ENCODE measurements around the gene DDC. TPM values are rescaled to one million over a fixed set of nuclear protein-coding genes. Genes with fewer than 3 reads are reported as not detected.

DDC gene
- total RNA-seq, 4 donors from 2014 or later, result 0.35 TPM; not detected in 3

DNA sequence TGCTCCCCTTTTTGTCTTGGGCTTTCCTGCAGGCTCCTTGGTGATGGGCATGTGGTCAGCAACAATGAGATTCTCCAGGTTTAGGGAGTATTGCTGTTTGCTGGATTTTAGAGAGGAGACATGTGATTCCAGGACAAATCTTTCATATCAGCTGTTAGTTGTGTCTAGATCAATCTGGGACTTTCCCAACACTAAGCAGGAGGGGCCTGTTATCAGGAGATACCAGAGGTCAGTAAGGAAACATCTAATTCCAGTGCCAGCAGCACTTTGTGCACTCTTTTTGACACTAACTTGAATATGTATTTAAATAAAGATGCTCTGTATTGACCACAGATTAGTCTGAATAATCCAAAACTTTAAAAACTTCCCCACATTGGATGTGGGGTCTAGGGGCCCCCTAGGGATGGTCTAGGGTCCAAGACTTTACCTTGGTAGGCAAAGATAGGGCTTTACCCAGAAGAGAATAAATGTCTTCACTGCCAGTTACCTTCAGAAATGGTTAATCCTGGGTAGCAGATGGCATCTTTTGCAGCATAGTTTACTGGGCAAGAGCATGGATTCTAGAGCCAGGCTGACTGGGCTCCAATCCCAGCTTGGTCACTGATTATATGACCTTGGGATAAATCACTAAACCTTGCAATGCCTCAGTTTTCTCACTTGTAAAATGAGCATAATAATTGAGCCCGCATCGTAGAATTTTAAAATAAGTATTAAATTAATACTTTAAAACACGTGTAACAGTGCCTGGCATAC lies 108.7 kb downstream of the DDC start:
- no peaks in the 10 kb centered on the region for H3K9me3 ChIP-seq
- H3K27ac ChIP-seq, result no peak overlapping the region
- H3K4me3 ChIP-seq, result no peak overlapping the region
- no peaks in the 10 kb centered on the region for H3K36me3 ChIP-seq
- H3K27me3 ChIP-seq, result no peaks in the 10 kb centered on the region
- no peak for DNase-seq
- no peaks in the 10 kb centered on the region for H3K4me1 ChIP-seq
- TF ChIP-seq, protein P1, sequence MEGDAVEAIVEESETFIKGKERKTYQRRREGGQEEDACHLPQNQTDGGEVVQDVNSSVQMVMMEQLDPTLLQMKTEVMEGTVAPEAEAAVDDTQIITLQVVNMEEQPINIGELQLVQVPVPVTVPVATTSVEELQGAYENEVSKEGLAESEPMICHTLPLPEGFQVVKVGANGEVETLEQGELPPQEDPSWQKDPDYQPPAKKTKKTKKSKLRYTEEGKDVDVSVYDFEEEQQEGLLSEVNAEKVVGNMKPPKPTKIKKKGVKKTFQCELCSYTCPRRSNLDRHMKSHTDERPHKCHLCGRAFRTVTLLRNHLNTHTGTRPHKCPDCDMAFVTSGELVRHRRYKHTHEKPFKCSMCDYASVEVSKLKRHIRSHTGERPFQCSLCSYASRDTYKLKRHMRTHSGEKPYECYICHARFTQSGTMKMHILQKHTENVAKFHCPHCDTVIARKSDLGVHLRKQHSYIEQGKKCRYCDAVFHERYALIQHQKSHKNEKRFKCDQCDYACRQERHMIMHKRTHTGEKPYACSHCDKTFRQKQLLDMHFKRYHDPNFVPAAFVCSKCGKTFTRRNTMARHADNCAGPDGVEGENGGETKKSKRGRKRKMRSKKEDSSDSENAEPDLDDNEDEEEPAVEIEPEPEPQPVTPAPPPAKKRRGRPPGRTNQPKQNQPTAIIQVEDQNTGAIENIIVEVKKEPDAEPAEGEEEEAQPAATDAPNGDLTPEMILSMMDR (IDR thresholded peaks at IDR 0.05), result no peak
- no peak for TF ChIP-seq POLR2A (IDR thresholded peaks at IDR 0.05)
- intact Hi-C loops (cut with DNase I), result no loop called here
- 74 to 77% methylated on average over 3 of the region's 3 CpGs for WGBS, 2 donors

DNA sequence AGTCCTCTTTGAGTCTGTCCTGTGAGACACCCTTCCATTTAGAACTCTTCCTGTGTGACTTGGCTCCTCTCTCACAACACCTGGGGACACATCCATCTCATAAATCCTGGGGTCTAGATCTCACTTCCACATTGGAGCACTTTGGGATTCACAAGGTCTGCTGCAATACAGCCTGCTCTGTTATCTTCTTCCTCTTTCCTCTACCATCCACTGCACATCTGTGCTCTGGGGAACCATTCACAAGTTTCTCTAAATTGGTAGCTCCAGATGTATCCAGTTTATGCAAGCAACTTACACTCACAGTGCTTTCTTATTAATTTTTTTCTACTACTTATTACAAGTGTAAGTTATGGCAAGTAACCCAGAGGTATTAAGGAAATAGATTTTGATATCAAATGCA lies 109.5 kb downstream of the DDC start:
- no peak for TF ChIP-seq POLR2A (IDR thresholded peaks at IDR 0.05)
- TF ChIP-seq, protein P1 (IDR thresholded peaks at IDR 0.05), result no peak
- H3K9me3 ChIP-seq, result no peaks in the 10 kb centered on the region
- intact Hi-C loops (cut with DNase I), result no loop called here

DNA sequence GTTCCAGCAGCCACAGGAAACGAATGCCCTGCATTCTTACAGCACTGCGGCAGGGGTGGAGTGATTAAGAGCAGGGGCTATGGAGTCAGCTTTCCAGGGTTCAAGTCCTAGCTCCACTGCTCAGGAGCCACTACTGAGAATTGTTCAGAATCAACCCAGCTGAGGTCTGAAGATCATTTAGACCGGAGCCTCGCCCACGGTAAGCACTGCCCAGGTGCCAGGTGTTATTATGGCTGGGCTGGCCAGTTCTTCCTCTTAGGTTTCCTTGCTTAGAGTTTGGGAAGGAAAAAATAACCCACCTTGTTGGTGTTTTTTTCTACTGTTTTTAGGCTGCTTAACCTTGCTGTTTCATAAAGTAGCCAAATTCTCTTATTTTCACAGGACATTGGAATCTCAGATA lies 110.2 kb downstream of the DDC start:
- 53 to 84% methylated on average over 4 to 5 of the region's 5 CpGs for WGBS, 2 donors
- TF ChIP-seq, protein P1 (IDR thresholded peaks at IDR 0.05), result no peak
- TF ChIP-seq POLR2A (IDR thresholded peaks at IDR 0.05), result no peak
- no peak overlapping the region for H3K4me3 ChIP-seq

More for the DNA sequence above, 109.5 kb downstream of the DDC start:
- H3K4me1 ChIP-seq, result peaks cover 3 to 5% (median 3%) of the 10 kb centered on the region in 3 donors
- DNase-seq, result no peak
- no peak overlapping the region for H3K4me3 ChIP-seq
- no peaks in the 10 kb centered on the region for H3K27me3 ChIP-seq
- H3K27ac ChIP-seq, result no peak overlapping the region
- H3K36me3 ChIP-seq, result no peaks in the 10 kb centered on the region

DNA sequence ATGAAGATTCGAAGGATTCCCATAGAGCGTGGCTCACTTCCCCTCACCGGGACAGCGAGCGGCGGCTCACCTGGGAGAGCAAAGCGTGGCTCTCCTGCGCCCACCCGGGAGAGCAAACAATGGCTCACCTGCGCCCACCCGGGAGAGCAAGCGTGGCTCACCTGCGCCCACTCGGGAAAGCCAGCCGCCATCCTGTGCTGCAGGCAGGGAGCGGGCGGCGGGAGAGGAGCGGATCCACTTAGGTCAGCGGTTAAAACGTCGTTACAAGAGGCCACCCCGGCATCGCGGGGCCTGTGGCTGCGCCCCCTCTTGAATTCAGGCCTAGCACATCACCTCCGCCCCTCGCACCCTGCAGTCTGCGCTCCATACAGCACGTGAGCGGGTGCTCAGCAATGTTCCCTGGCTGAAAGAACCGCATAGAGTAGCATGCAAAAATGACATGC lies 114.6 kb downstream of the DDC start:
- 23 to 24% methylated on average over 15 to 21 of the region's 32 CpGs for WGBS, 2 donors
- H3K4me3 ChIP-seq, result peak overlapping the region; percentile 70 to 93 (median 78)
- H3K27me3 ChIP-seq, result no peaks in the 10 kb centered on the region
- intact Hi-C loops (cut with DNase I), result no loop called here
- peaks cover 9 to 39% (median 18%) of the 10 kb centered on the region in 3 donors for H3K4me1 ChIP-seq
- H3K36me3 ChIP-seq, result peaks cover 0 to 14% (median 0%) of the 10 kb centered on the region in 3 donors
- DNase-seq, result no peak
- no peaks in the 10 kb centered on the region for H3K9me3 ChIP-seq
- TF ChIP-seq, protein P1 (IDR thresholded peaks at IDR 0.05), result no peak
- no peak for TF ChIP-seq POLR2A (IDR thresholded peaks at IDR 0.05)
- peak overlapping the region; percentile 87 to 91 (median 90) for H3K27ac ChIP-seq

More for the DNA sequence above, 110.2 kb downstream of the DDC start:
- H3K4me1 ChIP-seq, result peaks cover 4 to 8% (median 5%) of the 10 kb centered on the region in 3 donors
- H3K27me3 ChIP-seq, result no peaks in the 10 kb centered on the region
- no peaks in the 10 kb centered on the region for H3K36me3 ChIP-seq
- H3K27ac ChIP-seq, result no peak overlapping the region
- intact Hi-C loops (cut with DNase I), result no loop called here
- no peaks in the 10 kb centered on the region for H3K9me3 ChIP-seq
- DNase-seq, result no peak

DNA sequence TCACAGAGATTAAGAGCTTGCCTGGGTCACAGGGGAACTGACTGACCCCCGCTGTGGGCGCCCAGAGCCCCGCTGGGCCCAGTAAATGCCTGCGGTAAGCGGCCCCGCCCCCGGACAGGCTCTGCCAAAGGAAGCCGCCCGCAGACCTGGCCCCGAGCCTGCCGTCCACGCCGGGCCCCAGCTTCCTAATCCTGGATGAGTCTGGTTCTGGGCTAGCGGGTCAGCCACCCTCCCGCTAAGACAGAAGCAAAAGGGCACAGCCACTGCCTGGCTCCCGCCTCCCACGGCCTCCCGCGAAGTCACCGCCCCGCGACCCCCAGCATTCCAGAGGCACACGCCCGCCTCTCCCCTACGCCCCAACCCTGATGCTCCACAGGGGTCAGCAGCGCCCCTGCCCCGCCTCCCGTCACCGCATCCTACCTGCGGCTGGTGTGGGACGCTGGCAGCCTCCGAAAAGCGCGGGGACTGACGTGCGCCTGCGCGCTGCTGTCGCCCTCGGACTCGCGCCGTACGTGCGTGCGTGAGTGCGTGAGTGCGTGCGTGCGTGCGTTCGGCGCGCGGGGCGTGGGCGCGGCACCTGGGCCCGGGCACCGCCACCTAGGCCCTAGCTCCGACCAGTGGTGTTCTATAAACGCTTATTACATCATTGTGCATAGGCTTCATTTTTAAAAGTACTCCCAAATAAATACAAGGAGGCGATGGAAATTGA lies 115.2 kb downstream of the DDC start, which contains the start of gene FIGNL1:
Gene FIGNL1, minus strand, starts transcription at position 470 of the 709 bp plus-strand sequence. CDS start 3,063 bp downstream, outside the sequence.
- no peak for DNase-seq
- no peaks in the 10 kb centered on the region for H3K27me3 ChIP-seq
- H3K9me3 ChIP-seq, result no peaks in the 10 kb centered on the region
- peak within 1 kb of the TSS; percentile 87 to 91 (median 90) for H3K27ac ChIP-seq
- H3K4me1 ChIP-seq, result peaks cover 9 to 44% (median 19%) of the 10 kb centered on the region in 3 donors
- intact Hi-C loops (cut with DNase I), result no loop called here
- H3K36me3 ChIP-seq, result peaks cover 0 to 20% (median 0%) of the 10 kb centered on the region in 3 donors
- WGBS, 2 donors, result 0% methylated on average over 10 of the region's 63 CpGs; no CpG with 5 or more reads in 1 of the 2 donors
- peak within 1 kb of the TSS; percentile 70 to 93 (median 78) for H3K4me3 ChIP-seq
- TF ChIP-seq POLR2A (IDR thresholded peaks at IDR 0.05), result peak in 2 of 4 donors; percentile 18 to 50
- TF ChIP-seq, protein P1 (IDR thresholded peaks at IDR 0.05), result peak in 1 of 6 experiments; percentile 24

Data from esophagus squamous epithelium (tissue), 5 donors.